SKM-1 (cell line): ENCODE data around the gene PEX6.

ENCODE experiments used
- DNase-seq: peaks from one replicate; lab custom pipeline; 2025; ENCODE audit not compliant: unreplicated experiment; lab: John Stamatoyannopoulos, UW

PEX6 gene

GRCh38 chr6:42936398-42936797 is 42.6 kb downstream of the PEX6 start:
- no peak for DNase-seq

DNA sequence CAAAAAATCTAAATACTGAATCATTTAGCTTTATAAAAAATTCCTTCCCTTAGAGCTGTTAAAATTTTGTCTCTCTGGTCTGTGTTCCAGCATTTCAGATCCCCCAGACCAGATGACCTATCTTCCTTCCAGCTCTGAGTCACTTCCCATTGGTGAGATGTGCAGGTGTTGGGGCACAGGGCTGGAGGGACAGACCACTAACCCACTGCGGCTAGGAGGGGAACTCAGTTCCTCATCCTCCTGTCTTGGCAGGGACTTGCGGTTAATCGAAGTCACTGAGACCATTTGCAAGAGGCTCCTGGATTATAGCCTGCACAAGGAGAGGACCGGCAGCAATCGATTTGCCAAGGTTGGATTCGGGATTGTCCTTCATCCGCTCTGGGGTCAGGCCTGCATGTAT is 43.7 kb downstream of the PEX6 start:
- DNase-seq: peak; percentile 34

DNA sequence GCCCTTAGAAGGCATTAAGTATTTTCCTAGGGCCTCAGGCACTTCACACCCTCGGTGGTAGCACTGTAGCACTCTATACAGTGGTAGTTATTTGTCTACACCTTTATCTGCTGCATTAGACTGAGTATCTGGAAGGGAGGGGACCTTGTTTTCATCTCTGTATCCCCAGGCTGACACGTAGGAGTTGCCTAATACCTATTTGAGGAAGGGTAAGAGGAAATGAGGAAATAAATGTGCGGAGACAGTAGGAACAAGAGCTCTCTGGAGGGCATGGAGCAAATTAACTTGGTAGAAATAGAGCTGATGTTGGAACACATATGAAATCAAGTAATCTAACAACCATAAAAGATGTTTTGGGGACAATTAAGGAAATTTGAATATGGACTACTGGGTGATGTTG is 45.8 kb downstream of the PEX6 start:
- peak; percentile 94 for DNase-seq

DNA sequence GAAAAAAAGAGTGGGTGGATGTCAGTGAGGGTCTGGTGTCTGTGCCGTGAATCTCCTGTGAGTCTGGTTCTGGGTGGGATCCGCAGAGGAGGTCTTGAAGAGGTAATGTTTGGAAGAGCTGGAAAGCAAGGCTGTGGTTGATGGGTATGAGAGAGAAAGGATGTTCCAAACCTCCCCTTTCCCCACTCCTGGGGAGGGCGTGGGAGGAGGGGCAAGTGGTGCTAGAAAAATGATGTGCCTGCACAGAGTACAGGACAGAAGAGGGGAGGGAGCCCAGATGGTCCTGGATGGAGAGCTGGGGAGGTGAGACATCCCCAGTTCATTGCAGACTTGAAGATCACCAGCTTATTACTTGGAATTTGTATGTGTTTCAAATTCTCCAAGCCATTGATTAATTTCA is 46.6 kb downstream of the PEX6 start:
- DNase-seq: no peak

DNA sequence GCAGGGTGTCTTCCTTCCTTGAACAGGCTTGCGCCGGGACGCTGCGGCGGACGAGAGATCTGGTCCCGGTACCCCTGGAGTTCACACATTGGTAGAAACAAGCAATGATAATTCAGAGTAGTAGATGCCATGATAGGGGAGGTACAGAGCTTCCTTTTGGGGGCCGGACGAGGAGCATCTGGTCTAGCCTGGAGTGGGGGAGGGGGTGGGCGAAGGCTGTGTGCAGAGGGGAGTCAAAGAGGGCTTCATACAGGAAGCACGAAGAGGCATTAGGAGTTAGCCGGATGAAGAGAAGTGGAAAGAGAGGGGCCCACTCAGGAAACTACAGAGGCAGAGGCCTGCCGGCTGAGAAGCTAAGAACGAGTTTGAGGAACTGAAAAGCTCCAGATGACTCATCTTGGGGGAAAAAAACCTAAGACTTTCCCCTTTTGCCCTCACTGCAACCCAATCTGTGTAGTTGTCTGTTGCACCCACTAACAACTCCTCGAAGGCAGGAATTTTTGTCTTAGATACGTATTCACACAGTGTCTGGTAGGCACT is 49.1 kb downstream of the PEX6 start:
- DNase-seq: peak; percentile 87

DNA sequence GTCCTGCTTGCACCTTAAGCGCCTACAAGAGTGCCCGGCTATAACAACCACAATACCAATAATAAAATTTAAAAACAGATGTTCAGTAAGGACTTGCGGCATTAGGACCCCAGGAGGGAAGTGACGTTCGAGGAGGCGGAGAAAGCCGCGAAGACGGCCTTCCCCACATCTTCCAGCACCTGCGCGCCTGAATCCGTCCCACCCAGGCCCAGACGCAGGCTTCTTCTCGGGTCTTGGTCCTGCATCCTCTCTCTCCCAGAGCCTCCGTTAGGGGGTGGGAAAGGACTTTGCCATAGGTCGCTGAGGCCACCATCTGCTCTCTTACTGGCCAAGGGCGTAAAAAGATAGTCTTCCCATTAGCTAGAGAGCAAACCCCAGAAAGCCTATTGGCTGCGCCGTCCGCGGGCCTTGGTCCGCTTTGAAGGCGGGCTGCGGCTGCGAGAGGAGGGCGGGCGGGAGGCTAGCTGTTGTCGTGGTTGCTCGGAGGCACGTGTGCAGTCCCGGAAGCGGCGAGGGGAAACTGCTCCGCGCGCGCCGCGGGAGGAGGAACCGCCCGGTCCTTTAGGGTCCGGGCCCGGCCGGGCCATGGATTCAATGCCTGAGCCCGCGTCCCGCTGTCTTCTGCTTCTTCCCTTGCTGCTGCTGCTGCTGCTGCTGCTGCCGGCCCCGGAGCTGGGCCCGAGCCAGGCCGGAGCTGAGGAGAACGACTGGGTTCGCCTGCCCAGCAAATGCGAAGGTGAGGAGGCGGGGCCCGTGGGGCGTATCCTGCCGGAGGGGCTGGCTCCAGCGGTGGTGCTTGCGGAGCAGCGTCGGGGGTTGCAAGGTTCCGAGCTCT is 49.8 kb downstream of the PEX6 start, which contains the start of gene CNPY3:
Gene CNPY3, plus strand, starts transcription at position 495 of the 835 bp plus-strand sequence. Its CDS starts 91 bp downstream, at position 586.
- peak; percentile 98 for DNase-seq

GRCh38 chr6:42925248-42925857 is 53.6 kb downstream of the PEX6 start:
- DNase-seq: no peak

DNA sequence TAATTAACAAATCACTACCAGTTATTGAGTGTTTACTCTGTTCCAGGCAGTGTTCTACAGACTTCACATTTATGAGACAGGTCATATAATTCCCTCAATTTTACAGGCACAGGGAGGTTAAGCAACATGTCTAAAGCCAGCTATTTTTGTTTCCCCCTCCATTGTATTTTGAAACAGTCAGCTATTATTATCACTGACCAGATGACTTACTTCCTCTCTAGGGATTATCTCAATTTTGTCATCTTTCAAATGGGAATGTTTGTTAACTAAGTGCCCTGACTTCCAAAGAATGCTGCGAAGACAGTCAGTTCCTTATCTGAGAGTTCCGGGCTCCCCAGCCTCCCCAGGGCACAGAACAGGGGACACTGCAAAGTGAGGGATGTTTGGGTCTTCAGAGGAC is 55.3 kb downstream of the PEX6 start:
- peak; percentile 84 for DNase-seq

DNA sequence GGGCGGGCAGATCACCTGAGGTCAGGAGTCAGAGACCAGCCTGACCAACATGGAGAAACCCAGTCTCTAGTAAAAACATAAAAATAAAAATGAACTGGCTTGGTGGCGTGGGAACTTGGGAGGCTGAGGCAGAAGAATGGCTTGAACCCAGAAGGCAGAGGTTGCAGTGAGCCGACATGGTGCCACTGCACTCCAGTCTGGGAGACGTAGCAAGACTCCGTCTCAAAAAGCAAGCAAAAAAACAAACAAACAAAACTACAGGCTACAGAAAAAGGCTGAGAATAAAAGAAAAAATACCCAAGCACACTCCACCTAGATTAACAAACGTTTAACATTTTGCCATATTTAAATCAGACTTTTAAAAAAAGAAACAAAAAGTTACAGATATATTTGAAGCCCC is 57.2 kb downstream of the PEX6 start:
- no peak for DNase-seq

GRCh38 chr6:42916288-42916687 is 62.7 kb downstream of the PEX6 start:
- DNase-seq: no peak

GRCh38 chr6:42915732-42916131 is 63.2 kb downstream of the PEX6 start, which contains the start of gene PTCRA:
Gene PTCRA, plus strand, starts transcription at chr6:42916053. Its CDS starts 17 bp downstream, at chr6:42916070.
- no peak for DNase-seq

GRCh38 chr6:42914546-42914945 is 64.4 kb downstream of the PEX6 start:
- DNase-seq: no peak
